Fibroblast of the aortic adventitia (primary cell): ENCODE measurements around the gene CCDC68. TPM values are rescaled to one million over a fixed set of nuclear protein-coding genes. Genes with fewer than 3 reads are reported as not detected.

ENCODE experiments used
- DNase-seq: peaks from one replicate; pipeline ENCODE4 v3.0.0-alpha.2; 2010; ENCODE audit warnings: low read depth
- H3K4me3 ChIP-seq: 2 replicates; pipeline ENCODE4 v1.5.1; 2011; ENCODE audit warnings: low read depth, mild to moderate bottlenecking, control low read depth, low read length, moderate library complexity
- total RNA-seq: library from RNA; depleted of rRNA; stranded (reverse); fragments of >200 nt; gene quantifications from 2 replicates; pipeline ENCODE4 v1.2.3, GENCODE V29; 2012; ENCODE audit warnings: low replicate concordance
- TF ChIP-seq, protein P1 (sequence below): IDR thresholded peaks from 2 replicates; pipeline ENCODE4 v1.5.1; 2011; ENCODE audit warnings: mild to moderate bottlenecking, low read length, control low read depth, inconsistent platforms; ENCODE audit not compliant: insufficient read depth

Gene CCDC68
- total RNA-seq, 1 donor, result 7.4 TPM

DNA sequence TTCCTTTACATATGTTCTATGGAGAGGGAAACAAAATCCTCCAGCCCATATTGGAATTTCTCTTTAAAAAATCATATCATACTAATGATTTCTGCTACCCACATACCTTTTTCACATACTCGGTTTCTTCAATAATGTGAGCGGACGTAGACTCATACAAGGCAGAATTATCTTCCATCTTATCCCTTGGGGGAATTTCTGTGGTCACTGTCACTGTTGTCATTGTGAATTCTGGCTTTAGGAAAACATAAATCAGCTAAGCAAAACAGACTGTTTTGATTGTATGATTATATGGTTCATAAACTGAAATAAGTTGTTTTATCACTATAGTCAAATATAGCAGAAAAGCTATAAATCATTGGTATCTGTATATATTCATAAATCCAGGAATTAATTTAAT is 16.7 kb downstream of the CCDC68 start:
- no peak overlapping the region for H3K4me3 ChIP-seq
- TF ChIP-seq, protein P1, sequence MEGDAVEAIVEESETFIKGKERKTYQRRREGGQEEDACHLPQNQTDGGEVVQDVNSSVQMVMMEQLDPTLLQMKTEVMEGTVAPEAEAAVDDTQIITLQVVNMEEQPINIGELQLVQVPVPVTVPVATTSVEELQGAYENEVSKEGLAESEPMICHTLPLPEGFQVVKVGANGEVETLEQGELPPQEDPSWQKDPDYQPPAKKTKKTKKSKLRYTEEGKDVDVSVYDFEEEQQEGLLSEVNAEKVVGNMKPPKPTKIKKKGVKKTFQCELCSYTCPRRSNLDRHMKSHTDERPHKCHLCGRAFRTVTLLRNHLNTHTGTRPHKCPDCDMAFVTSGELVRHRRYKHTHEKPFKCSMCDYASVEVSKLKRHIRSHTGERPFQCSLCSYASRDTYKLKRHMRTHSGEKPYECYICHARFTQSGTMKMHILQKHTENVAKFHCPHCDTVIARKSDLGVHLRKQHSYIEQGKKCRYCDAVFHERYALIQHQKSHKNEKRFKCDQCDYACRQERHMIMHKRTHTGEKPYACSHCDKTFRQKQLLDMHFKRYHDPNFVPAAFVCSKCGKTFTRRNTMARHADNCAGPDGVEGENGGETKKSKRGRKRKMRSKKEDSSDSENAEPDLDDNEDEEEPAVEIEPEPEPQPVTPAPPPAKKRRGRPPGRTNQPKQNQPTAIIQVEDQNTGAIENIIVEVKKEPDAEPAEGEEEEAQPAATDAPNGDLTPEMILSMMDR, result no peak
- DNase-seq, result no peak

DNA sequence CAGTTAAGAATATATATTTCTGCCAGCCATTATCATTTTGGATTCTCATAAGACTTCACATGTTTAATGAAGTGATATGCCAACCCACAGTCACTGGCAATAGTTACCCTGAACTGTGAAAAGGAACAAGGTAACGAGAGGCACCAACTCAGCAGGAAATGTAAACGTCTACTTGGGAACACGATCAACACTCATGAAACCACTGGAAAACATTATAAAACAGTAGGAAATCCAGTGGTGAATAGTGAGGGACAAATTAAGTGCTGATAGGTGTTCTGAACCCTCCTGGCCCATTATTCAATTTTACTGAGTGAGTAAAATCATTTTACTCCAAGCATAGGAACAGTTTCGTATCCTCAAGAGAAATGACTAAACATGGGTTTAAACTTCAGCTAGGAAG is 17.1 kb downstream of the CCDC68 start:
- TF ChIP-seq, protein P1, result no peak
- no peak for DNase-seq
- no peak overlapping the region for H3K4me3 ChIP-seq

DNA sequence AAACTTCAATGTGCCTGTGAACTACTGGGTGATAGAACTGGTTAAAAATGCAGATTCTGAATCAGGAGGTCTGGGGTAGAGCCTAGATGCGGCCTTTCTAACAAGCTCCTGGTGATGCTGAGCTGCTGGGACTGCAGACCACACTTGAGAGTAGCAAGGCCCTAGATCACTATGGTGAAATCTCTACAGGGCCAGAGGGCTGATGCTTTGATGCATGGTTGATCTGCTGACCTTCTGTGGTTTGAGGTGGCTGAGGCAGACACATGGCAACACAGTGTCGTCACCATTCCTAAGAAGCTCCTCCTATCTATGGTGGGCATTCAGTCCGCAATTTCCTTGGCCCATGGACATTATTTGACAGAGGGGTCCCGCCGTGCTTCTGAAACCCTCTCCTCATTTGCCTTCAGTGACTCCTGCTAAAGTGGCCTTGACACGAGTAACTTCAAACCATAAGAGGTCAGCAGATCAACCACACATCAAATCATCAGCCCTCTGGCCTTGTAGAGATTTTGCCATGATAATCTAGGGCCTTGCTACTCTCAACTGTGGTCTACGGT is 19.8 kb downstream of the CCDC68 start:
- no peak overlapping the region for H3K4me3 ChIP-seq
- TF ChIP-seq, protein P1, result no peak
- no peak for DNase-seq

DNA sequence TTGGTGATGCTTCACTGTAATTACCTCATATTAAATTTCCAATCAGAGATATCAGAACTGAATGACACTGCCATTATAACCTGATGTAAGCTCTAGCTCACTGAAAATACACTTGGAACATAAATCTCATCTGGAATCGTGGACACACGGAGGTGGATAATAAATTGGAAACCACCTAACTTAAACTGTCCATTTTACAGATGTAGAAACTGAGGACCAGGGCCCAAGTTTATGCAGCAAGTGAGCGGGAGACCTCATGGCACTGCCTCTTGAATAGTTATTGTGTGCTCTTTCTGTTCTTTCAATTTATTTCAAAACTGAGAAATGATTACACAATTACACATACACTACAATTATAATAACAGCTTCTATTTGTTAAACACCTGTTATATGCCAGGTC is 20.8 kb downstream of the CCDC68 start:
- H3K4me3 ChIP-seq, result no peak overlapping the region
- DNase-seq, result no peak
- TF ChIP-seq, protein P1, result no peak

DNA sequence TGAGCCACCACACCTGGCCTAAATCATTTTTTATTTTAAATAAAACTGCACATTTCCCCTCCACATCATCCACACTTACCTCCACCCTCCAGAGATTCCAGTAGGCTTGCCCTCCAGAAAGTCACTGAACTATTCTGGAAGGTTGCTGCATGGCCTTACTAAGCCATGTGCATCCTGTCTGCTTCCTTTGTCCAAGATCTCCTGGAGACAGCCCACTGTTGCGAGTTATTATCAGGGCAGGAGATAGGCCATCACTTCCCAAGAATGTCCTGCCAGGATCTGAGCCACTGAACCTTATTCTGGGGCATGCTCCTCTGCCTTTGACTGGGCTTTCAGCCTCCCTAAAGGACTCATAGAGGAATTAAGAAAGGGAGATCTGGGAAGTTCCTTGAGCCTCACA is 26.8 kb downstream of the CCDC68 start:
- TF ChIP-seq, protein P1, result no peak
- DNase-seq, result no peak
- H3K4me3 ChIP-seq, result no peak overlapping the region

DNA sequence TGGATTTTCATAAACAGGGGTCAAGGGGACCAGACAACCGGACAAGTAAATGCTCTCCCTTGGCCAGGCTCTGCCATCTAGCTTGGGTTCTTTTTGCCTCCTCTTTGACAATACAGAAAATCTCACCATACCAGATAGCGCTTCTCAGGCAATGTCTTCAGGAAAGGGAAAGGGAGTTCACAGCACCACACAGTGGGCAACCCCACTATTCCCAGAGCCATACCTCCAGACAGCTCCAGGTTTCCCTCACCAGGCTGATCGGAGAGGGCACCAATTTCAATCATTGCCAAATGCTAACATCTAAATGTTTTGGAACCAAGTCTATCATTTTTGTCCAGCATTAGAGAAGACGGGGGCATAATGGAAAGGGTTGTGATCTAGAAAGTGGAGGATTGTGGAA is 28.1 kb downstream of the CCDC68 start:
- no peak for DNase-seq
- TF ChIP-seq, protein P1, result no peak
- no peak overlapping the region for H3K4me3 ChIP-seq

DNA sequence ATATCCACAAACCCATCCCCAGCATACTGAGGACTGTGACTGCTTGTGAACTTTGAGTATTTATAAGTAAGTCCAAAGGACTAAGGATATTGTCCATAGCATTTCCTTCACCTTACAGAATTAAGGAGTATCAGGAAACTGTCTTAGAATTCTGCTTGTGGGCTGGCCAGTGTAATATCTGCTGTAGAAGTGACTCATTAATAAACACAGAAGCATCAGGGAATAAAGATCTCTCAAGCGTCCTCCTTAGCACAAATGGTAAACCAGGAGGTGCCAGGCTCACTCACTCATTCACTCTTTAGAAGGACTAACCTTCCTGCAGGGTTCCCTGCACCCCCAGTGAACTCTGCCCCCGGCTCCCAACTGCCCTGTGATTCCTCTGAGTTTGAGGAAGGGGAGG is 31.0 kb downstream of the CCDC68 start:
- H3K4me3 ChIP-seq, result no peak overlapping the region
- DNase-seq, result peak; percentile 12
- TF ChIP-seq, protein P1, result no peak
